ENCODE measurements around the gene SLC22A31.

The SLC22A31 gene

GRCh38 chr16:89164847-89165680 is 35.3 kb downstream of the SLC22A31 start:
- no peak for DNase-seq (ENCODE audit: low read depth)

GRCh38 chr16:89164436-89164835 is 35.9 kb downstream of the SLC22A31 start:
- DNase-seq (ENCODE audit: low read depth): no peak

- no peak for DNase-seq (ENCODE audit: low read depth)
Observed at GRCh38 chr16:89163297-89163696, 37.0 kb downstream of the SLC22A31 start.

- no peak for DNase-seq (ENCODE audit: low read depth)
Observed at GRCh38 chr16:89161763-89162713, 38.3 kb downstream of the SLC22A31 start.

- no peak for DNase-seq (ENCODE audit: low read depth)
Observed at GRCh38 chr16:89160977-89161701, 39.2 kb downstream of the SLC22A31 start.

GRCh38 chr16:89159850-89160354 is 40.4 kb downstream of the SLC22A31 start:
- no peak for DNase-seq (ENCODE audit: low read depth)

GRCh38 chr16:89159066-89159849 is 41.1 kb downstream of the SLC22A31 start:
- no peak for DNase-seq (ENCODE audit: low read depth)

- DNase-seq (ENCODE audit: low read depth): no peak
Observed at GRCh38 chr16:89157778-89158177, 42.6 kb downstream of the SLC22A31 start.

- DNase-seq (ENCODE audit: low read depth): no peak
Observed at GRCh38 chr16:89156740-89157645, 43.3 kb downstream of the SLC22A31 start.

- peak; percentile 13 for DNase-seq (ENCODE audit: low read depth)
Observed at GRCh38 chr16:89155851-89156739, 44.2 kb downstream of the SLC22A31 start.

- DNase-seq (ENCODE audit: low read depth): peak; percentile 39
Observed at GRCh38 chr16:89155184-89155679, 45.1 kb downstream of the SLC22A31 start.

- DNase-seq (ENCODE audit: low read depth): no peak
Observed at GRCh38 chr16:89154390-89155183, 45.8 kb downstream of the SLC22A31 start.

- DNase-seq (ENCODE audit: low read depth): no peak
Observed at GRCh38 chr16:89153848-89154271, 46.5 kb downstream of the SLC22A31 start.

GRCh38 chr16:89152831-89153700 is 47.3 kb downstream of the SLC22A31 start:
- no peak for DNase-seq (ENCODE audit: low read depth)

GRCh38 chr16:89150981-89151380 is 49.4 kb downstream of the SLC22A31 start:
- DNase-seq (ENCODE audit: low read depth): no peak

- DNase-seq (ENCODE audit: low read depth): no peak
Observed at GRCh38 chr16:89150090-89150835, 50.1 kb downstream of the SLC22A31 start.

All from GM04503 (cell line).